ENCODE data around the gene ACOT11. TPM values are rescaled to one million over a fixed set of nuclear protein-coding genes. Genes with fewer than 3 reads are reported as not detected.

Gene ACOT11
- total RNA-seq, 1 donor from 2014 or later: 1.0 TPM

GRCh38 chr1:54650417-54650816 is 102.4 kb downstream of the ACOT11 start:
- DNase-seq: no peak

DNA sequence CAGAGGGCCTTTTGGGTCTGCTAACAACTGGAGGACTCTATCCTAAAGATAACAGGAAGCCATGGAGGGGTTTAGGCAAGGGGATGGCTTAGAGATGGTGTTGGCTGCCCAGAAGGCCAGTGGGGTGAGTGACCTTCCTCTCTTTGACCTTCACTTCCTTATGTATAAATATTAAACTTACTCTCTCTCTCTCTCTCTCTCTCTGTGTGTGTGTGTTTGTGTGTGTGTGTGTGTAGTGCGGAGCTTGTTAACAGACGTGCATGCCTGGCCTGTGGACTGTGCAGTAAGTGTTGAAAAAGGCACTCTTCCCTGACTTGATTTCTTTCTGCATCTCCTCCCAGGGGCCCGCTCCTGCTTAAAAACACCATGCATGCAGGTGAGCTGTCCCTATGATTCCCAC is 103.6 kb downstream of the ACOT11 start:
- DNase-seq: no peak

GRCh38 chr1:54652168-54652567 is 104.1 kb downstream of the ACOT11 start:
- no peak for DNase-seq

DNA sequence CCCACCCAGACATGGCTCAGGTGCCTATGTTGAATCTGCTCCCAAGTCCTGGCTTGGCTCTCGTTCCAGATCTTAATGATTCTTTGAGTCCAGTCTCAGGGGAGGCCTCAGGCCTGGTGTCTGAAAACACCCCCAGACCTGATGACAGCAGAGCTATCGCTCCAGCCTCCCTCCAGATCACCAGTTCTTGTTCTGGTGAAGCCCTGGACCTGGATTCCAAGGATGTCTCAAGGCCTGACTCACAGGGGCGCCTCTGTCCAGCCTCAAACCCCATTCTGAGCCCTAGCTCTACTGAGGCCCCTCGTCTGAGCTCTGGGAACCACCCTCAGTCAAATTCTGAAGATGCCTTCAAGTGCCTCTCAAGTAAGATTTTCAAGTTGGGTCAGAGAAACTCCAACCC is 105.0 kb downstream of the ACOT11 start:
- DNase-seq: no peak

GRCh38 chr1:54658164-54658913 is 110.3 kb downstream of the ACOT11 start:
- no peak for DNase-seq

Other genes with a start within 250 kb of the ACOT11 start
- gene SSBP3, start 141.8 kb upstream of the ACOT11 start, total RNA-seq: 6.6 and 9.6 TPM in 2 replicates
- not detected in 2 replicates for gene FAM151A, start 75.3 kb downstream of the ACOT11 start, total RNA-seq
- gene MROH7, start 93.6 kb downstream of the ACOT11 start, total RNA-seq: 0.17 TPM in 1 of 2 replicates, not detected in the other
- 21.3 and 21.8 TPM in 2 replicates for gene TTC4, start 167.6 kb downstream of the ACOT11 start, total RNA-seq
- 4.8 and 5.3 TPM in 2 replicates for gene PARS2, start 216.3 kb downstream of the ACOT11 start, total RNA-seq